ENCODE data around the gene ELOF1.
"Not testable (repeated sequence)": the region's sequence is repeated elsewhere in the genome, so short reads cannot be mapped to it uniquely, and the experiment has no call there.

ELOF1 gene

GRCh38 chr19:11570039-11570462 lies 11.0 kb upstream of the ELOF1 start:
- DNase-seq (ENCODE audit: low read depth in 2 of 2): no peak

- DNase-seq (ENCODE audit: low read depth in 2 of 2): no peak
Observed at GRCh38 chr19:11566164-11566563, 7.1 kb upstream of the ELOF1 start.

GRCh38 chr19:11565649-11565980 lies 6.6 kb upstream of the ELOF1 start:
- DNase-seq (ENCODE audit: low read depth in 2 of 2): not testable (repeated sequence)

GRCh38 chr19:11564082-11564807 lies 5.2 kb upstream of the ELOF1 start:
- not testable (repeated sequence) for DNase-seq (ENCODE audit: low read depth in 2 of 2)

GRCh38 chr19:11563532-11563931 lies 4.5 kb upstream of the ELOF1 start:
- DNase-seq (ENCODE audit: low read depth in 2 of 2): no peak

- DNase-seq (ENCODE audit: low read depth in 2 of 2): peak; percentile 51 to 55
Observed at GRCh38 chr19:11560404-11561051, 1.5 kb upstream of the ELOF1 start.

GRCh38 chr19:11556634-11557420 lies 2.2 kb downstream of the ELOF1 start:
- DNase-seq (ENCODE audit: low read depth in 2 of 2): no peak

- no peak for DNase-seq (ENCODE audit: low read depth in 2 of 2)
Observed at GRCh38 chr19:11555246-11555645, 3.8 kb downstream of the ELOF1 start.

- no peak for DNase-seq (ENCODE audit: low read depth in 2 of 2)
Observed at GRCh38 chr19:11554160-11554559, 4.9 kb downstream of the ELOF1 start.

GRCh38 chr19:11552666-11553372 lies 6.2 kb downstream of the ELOF1 start:
- DNase-seq (ENCODE audit: low read depth in 2 of 2): no peak

- no peak for DNase-seq (ENCODE audit: low read depth in 2 of 2)
Observed at GRCh38 chr19:11551603-11552235, 7.3 kb downstream of the ELOF1 start.

- DNase-seq (ENCODE audit: low read depth in 2 of 2): no peak
Observed at GRCh38 chr19:11550265-11550664, 8.8 kb downstream of the ELOF1 start.

- DNase-seq (ENCODE audit: low read depth in 2 of 2): no peak
Observed at GRCh38 chr19:11549386-11549953, 9.6 kb downstream of the ELOF1 start.

GRCh38 chr19:11547929-11548700 lies 10.9 kb downstream of the ELOF1 start:
- no peak for DNase-seq (ENCODE audit: low read depth in 2 of 2)

GRCh38 chr19:11541238-11541637 lies 17.8 kb downstream of the ELOF1 start:
- DNase-seq (ENCODE audit: low read depth in 2 of 2): no peak

- DNase-seq (ENCODE audit: low read depth in 2 of 2): no peak
Observed at GRCh38 chr19:11540645-11541044, 18.4 kb downstream of the ELOF1 start.

- no peak for DNase-seq (ENCODE audit: low read depth in 2 of 2)
Observed at GRCh38 chr19:11539495-11540365, 19.3 kb downstream of the ELOF1 start.

GRCh38 chr19:11538232-11539036 lies 20.6 kb downstream of the ELOF1 start, which contains the start of gene CNN1:
Gene CNN1 (plus strand): TSS chr19:11538851. CDS start chr19:11538928, 77 bp downstream.
- no peak for DNase-seq (ENCODE audit: low read depth in 2 of 2)

Data from stimulated activated CD4-positive, alpha-beta T cell treated with anti-CD3 and anti-CD28 coated beads, Interleukin-15, amount 100 ng/mL, for 48 hours (primary cell).